ENCODE results near the gene RHBDD2.

Gene RHBDD2

DNA sequence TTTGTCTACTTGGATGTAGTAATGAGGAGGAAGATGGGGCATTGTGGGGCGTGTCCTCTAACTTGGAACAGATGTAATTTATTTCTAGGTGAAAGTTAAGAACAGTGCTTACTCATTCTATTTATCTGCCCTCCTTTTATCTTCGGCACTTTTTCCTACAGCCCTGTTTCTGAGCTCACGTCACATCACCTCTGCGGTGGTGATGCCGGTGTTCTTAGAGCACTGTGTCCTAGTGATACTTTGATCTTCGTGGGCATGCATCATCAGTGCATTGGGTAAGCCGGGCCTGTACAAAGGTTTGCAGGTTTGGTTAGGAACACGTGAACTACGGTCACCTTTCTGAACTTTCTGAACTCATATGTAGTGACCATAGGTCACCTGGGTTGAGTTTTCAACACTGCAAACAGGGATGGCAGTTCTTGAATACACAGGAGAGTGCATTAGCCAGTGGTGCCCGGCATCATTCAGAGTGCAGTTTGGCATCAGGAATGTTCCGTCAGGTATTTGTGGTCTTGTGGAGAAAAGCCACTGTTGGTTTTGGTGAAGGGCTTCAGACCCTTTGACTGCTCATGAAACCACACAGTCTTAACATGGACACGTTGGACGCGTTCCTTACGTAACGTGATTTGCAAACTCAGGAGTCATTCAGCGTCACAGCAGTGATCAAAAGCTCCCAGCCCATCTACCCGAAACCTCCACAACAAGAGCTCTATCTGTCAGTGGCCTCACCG is 41.8 kb downstream of the RHBDD2 start:
- DNase-seq = no peak

DNA sequence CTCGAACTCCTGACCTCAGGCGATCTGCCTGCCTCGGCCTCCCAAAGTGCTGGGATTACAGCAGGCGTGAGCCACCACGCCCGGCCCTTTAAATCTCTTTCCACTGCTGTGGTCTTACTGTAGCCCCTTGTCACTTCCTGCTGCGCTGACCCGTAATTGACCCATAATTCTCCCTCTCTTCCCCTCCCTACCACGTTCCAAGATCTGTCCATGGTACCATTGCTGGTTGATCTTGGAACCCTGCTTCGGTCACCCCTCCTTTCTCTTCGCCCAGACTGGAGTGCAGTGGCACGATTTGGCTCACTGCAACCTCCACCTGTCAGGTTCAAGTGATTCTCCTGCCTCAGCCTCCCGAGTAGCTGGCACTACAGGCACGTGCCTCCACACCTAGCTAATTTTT is 42.6 kb downstream of the RHBDD2 start:
- DNase-seq = no peak

DNA sequence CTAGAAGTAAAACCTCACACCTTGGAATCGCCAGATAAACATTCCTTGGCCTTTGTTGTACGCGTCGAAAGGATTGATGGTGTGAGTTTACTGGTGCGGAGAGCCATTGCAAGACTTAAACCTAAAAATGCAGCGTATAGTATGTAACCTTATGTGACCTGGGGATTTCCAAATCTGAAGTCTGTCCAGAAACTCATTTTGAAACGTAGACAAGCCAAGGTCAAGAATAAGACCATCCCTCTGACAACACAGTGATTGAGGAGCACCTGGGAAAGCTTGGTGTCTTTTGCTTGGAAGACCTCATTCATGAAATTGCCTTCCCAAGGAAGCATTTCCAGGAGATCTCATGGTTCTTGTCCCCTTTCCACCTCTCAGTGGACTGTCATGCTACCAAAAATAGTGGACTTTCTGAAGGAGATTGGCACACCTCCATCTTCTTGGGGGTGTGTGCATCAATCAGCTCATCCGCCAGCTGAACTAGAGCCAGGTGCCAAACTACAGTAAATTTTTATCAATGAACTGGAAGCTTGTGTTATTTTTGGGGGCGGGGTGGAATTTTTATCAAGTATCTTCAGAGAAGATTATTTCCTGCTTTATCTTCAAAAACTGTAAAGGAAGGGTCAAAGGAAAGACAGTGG is 44.3 kb downstream of the RHBDD2 start:
- DNase-seq = no peak

GRCh38 chr7:75924256-75924655 is 45.4 kb downstream of the RHBDD2 start:
- no peak for DNase-seq

DNA sequence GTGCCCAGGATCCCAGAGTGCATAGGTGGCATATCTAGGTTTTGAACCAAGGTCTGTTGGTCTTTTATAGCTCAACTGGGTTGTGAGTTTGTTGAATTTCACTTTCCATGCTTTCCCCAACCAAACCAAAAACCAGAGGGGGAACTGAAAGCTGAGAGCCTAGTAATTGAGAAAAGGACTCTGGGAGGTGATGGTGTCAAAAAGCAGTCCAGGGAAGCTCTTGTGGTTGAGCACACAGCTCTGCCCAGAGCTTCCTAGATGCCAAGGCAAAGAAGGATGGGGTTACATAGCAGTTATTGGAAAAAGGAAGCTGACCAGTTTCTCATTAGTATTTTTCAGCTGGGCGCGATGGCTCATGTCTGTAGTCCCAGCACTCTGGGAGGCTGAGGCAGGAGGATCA is 46.1 kb downstream of the RHBDD2 start:
- no peak for DNase-seq

- DNase-seq = no peak
These were observed 47.0 kb downstream of the RHBDD2 start for GRCh38 chr7:75925717-75926435.

DNA sequence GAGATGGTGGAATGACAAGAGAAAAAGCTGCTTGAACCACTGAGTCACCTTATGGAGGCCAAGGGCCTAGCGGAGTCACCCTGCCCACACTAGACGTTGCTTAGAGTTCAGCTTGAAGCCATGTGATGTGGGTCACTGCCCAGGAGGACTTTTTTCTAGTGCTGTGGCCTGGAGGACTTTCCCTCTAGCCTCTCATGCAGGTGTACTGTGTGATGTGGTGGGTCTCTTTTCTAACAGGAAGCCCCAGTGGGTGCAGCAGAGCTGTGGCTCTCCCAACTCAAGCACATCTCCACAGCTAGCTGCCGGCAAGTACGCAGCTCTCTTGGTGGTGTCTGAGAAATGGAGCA is 49.7 kb downstream of the RHBDD2 start:
- no peak for DNase-seq

DNA sequence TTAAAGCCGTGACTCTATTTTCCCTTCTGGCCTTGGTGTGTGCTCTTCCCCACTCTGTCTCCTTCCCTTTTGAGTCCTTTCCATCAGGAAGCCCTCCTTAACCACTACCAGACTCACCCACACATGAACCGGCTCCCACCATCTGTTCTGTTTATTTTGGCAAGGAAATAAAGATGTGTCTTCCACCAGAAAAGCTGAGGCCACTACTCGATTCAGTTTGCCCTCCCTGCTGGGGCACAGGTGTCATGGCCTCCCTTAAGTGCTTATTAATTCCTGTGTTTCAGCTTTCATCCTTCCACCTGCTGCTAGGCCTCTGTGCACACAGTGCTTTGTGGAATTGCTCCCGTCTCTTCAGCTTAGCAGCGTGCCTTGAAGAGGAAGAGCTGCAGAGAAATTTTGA is 52.8 kb downstream of the RHBDD2 start:
- no peak for DNase-seq

DNA sequence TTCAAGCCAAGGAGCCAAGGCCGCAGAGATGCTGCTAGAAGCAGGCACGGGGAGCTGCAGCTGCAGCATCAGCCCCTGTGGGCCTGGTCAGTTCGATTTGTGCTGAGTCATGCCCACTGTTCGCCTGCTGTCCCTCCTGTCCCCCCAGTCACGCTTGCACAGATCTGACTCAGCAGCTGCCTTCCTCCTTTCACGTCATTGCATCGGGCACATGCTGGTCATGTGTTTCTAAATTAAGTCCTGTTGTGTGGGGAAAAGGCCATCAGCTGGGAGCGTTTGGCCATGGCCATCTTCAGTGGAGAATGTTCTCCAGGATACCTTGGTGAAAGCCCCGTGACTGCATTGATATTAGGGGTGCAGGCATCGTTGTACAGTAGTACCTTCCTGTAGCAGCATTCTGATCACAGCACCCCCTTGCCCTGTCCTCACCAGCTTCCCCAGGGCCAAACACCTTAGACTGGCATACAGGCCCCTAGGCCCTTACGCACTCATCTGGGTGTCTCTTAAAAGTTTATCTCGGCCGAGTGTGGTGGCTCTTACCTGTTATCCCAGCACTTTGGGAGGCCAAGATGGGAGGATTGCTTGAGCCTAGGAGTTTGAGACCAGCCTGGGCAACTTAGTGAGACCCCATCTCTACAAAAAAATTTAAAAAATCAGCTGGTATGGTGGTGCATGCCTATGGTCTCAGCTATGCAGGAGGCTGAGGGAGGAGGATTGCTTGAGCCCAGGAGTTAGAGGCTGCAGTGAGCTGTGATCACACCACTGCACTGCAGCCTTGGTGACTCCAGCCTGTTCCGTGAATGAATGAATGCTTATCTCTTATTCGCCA is 59.3 kb downstream of the RHBDD2 start:
- DNase-seq = no peak

Measured in GDM1 (cell line).